ENCODE results near the gene HSPA1B.

Gene HSPA1B

DNA sequence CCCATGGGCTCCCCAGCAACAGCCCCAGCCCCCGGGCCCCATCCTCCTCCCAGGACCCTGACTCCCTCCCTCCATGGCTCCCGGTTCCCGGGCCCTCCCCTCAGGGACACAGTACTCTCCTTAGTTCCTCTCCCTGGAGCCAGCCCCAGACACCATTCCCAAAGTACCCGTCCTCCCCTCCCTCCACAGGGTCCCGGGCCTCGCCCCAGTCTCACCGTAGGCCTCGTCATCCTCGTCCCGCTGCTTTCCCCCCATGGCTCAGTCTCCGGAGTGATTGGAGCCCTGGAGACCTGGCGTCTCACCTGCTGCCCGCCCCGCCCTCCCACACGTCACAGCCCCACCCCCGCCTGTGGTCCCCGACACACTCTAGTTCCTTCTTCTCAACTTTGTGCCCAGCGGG is 51.2 kb downstream of the HSPA1B start, which contains the start of gene SLC44A4:
TSS of gene SLC44A4 (minus strand) at position 272 of the 400 bp plus-strand sequence. CDS start at position 255, 17 bp downstream.
- no peak for DNase-seq (ENCODE audit: low read depth in 2 of 2)

DNA sequence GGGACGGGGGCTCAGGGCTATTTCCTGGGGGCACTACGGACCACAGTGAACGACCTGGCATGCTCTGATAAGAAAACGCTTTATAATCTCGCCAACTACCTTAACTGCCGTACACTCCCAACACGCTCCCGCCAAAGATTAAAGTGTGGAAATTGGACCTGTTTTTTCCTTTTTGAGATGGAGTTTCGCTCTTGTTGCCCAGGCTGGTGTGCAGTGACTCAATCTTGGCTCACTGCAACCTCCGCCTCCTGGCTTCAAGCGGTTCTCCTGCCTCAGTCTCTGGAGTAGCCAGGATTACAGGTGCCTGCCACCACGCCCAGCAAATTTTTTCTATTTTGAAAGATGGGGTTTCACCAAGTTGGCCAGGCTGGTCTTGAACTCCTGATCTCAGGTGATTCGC is 51.6 kb downstream of the HSPA1B start:
- DNase-seq (ENCODE audit: low read depth in 2 of 2): no peak

Measured in activated CD8-positive, alpha-beta memory T cell treated with anti-CD3 and anti-CD28 coated beads for 4 hours (primary cell).